GM19468 (cell line): ENCODE measurements around the gene POC1B.
A peak's percentile ranks its signal among the peaks of the same experiment; 100 is the strongest.

Experiments
- ATAC-seq: cut with Tn5 transposase; IDR thresholded peaks from one replicate; pipeline ENCODE4 v1.9.1; 2021; ENCODE audit warnings: mild to moderate bottlenecking, moderate library complexity, moderate number of reproducible peaks; ENCODE audit not compliant: unreplicated experiment; ENCODE audit errors: extremely low read depth

POC1B gene

DNA sequence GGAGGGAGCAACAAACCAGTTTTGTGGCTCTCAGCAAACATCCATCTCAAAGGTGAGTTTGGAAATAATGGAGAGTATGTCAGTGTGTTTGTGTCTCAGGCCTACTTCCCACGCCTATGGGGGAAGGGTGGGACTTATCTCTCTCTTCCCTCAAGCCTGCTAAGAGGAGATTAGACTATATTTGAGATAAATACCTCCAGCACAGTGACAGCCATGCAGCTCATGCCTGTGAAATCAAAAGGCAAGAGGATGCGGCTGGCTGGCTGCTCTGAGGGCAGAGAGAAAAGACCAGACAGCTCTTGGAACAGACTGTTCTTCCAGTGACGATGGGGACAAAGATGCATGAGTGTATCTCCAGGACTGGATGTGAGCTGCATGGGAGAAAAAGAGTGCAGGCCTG is 14.7 kb upstream of the POC1B start:
- ATAC-seq: no peak

DNA sequence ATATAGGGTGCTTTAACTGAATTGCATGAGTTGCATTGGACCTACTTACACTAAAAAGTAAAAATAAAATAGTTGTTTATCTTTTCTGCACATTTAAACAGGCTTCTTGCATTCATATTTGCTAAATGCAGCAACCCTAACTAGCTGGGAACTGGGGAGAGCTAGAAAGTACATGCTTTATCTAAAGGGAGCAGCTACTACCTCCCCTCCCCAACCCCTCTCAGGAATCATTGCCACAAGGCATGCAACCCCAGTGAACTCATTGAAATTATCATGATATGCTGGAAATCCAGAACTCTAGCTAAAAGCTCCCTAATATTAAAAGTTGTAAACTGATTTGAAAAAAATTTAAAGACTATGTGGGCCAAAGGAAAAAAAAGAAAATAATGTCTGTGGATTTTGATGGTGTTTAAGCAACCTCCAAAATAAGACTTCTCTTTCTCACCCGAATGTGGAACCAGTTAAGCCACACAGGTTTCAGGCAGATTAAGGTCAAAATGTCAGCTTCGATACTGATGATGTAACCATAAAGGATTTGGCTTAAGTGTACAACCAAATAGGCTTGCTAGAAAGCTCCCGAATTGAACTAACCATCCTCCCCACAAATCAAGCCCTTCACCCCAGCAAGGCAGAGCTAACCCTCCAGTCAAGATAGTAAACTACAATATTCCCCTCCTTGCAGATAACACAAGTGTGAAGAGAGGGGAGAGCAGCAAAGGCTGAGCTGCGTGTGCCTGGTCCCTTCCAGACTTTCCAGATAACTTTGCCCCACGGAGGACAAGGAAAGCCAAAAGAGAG is 13.8 kb upstream of the POC1B start:
- ATAC-seq: no peak

DNA sequence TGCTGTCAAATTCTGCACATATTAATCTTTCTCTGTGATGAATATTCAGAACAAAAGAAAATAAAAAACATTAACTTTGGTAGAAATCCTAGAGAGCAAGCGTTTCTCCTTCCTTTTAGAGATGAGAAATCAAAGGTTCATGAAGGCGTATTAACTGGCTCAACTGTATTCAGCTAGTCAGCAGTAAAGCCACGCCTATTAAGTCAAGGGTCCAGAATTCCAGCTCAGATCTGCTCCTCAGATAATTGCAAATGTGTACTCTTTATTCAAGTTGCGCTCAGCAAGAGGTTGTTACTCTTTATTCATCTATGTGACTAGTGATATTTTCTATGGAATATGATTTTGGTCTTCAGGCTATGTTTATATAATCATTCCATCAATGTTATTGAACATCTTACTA is 13.1 kb upstream of the POC1B start:
- ATAC-seq: no peak

DNA sequence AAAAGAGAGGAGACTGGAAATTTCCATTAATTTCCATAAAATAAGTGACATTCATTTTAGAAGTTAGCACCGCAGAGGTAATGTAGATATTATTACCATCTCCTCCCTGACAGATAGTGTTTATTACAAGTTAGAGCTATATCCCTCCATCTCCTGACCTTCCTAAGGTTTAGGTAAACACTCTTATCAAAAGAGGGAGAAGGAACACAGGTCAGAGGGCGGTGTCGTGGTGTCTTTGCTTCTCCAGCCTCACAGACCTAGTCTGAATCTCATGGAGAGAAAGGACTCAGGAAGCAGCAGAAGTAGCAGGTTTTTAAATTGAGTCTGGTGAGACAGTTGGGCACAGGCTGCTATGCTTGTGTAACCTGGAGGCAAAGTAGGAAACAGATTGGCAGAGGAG is 11.5 kb upstream of the POC1B start:
- ATAC-seq: no peak

DNA sequence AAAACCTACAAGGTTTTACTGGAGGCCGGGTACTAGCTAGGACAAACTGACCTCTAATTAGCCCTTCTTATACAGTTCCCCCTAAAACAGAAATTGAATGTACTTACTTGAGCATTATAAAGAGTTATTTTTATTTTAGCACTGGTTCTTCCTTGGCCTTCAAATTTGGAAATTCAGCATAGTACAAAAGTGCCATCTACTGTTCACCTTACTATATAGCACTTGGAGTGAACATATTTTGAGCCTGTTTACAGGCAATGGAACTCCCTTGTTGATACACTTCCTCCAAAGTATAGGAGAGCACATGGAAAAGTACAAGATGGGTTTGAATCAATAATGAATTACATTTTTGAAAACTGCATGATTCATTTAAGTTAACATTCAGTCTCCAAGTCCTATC is 3.9 kb upstream of the POC1B start:
- peak; percentile 23 for ATAC-seq

DNA sequence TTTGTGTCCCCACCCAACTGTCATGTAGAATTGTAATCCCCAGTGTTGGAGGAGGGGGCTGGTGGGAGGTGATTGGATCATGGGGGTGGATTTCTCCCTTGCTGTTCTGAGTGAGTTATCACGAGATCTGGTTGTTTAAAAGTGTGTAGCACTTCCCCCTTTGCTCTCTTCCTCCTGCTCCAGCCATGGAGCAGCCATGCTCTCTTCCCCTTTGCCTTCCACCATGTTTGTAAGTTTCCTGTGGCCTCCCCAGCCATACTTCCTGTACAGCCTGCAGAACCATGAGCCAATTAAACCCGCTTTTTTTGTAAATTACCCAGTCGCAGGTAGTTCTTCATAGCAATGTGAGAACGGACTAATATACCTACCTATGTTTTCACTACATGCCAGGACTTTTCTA is 2.6 kb upstream of the POC1B start:
- ATAC-seq: no peak

DNA sequence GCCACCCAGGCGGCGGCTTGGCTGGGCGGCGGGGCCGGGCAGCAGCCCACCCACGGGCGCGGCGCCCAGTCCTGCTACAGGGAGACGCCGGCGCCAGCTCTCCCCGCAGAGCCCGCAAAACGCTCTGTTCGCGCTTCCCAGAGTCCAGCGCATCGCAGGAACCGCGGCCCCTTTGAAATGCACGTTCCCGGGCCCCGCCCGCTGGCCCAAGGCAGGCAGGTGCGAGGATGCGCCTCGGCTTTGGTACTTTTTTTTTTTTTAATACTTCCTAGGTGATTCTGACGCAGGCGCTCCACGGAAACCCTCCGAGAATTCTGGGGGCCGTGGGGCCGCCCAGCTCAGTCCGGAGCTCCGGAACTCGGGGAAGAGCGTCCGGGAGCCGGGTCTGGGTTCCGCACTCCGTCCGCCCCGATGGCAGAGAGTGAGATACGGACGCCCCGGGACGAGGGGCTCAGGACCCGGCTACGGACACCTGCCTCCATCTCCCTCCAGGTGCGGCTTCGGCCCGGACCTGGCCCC is 483 bp downstream of the POC1B start:
- no peak for ATAC-seq

DNA sequence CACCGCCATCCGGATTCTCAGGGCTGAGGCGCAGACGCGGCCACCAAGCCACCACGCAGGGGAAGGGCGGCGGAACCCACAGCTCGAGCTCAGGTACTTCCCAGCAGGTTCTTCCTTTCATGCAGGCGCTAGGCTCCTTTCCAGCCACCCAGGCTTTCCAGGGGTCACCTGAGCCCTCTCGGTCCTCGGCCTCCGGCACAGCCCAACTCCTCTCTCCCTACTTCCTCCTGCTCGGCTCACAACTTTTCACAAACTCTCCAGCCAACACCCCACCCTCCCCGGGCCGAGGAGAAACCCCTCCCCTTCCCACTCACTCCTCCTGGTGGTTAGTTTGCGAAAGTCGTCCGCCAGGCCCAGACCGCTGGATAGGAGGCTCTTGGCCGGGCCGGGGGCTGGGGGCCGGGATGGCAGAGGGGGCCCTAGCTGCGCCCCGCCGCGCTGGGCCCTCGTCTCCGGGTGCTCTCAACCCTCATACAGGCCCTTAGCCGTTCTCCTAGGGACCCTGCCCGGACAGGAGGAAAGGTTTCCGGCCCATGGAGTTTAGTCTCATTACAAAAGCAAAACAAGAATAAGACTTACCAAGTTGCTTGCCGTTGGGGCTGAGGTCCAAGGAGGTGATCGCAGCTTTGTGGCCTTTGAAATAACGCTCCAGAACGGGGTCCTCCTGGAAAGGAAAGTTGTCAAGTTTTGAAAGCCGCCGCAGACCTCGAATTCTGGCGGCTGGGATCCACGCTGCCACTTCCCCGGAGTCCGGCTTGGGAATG is 1.1 kb downstream of the POC1B start, which contains the start of gene GALNT4:
Gene GALNT4 (minus strand): TSS at position 256 of the 764 bp plus-strand sequence. CDS start 247 bp downstream, at position 9.
- ATAC-seq: peak; percentile 80

DNA sequence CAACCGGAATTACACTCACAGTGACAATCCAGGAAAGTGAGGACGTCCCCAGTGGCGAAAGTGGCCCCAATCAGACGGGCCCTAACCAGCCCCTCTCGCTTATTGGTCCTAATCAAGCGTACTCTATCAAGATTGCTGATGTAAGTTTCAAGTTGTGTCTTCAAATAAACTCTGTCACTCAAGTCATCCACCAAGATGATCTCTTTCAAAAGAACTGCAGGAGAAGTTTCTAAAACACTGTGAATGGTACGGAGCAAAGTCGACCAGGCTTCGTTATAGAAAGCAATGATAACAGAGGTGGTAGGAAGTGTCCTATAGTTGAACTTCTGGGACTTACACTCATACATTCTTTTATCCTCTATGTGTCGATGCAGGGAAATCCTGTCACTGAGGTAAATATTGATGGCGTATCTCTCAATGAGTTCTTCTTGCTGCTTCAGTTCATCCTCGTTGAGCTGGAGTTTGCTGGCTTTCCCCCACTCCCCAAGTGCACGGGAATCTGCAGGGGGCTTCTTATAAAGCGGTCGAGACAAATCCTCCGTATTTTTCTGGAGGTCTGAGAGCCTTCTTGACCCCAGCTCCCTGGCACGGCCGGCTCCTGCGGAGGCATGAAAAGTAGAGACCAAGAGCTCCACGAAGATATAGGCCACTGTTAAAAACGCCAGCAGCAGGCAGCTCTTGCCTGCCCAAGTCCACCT is 1.9 kb downstream of the POC1B start:
- no peak for ATAC-seq

DNA sequence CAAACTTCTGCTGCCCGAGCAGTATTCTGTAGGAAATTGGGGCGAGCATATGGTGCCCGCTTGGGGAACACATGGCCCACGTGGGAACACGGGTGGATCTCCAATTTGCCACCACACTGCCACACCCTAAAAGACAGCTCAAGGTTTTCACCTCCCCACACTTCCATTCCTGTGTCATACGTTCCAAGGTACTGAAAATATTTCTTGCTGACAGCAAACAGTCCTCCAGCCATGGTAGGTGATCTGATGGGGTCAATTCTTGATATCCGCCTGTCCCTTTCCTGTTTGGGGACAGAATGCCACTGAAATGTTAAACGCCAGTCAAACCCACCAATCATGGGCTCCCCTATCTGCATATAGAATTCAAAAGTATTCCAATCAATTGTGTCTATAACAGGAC is 2.5 kb downstream of the POC1B start:
- ATAC-seq: no peak

DNA sequence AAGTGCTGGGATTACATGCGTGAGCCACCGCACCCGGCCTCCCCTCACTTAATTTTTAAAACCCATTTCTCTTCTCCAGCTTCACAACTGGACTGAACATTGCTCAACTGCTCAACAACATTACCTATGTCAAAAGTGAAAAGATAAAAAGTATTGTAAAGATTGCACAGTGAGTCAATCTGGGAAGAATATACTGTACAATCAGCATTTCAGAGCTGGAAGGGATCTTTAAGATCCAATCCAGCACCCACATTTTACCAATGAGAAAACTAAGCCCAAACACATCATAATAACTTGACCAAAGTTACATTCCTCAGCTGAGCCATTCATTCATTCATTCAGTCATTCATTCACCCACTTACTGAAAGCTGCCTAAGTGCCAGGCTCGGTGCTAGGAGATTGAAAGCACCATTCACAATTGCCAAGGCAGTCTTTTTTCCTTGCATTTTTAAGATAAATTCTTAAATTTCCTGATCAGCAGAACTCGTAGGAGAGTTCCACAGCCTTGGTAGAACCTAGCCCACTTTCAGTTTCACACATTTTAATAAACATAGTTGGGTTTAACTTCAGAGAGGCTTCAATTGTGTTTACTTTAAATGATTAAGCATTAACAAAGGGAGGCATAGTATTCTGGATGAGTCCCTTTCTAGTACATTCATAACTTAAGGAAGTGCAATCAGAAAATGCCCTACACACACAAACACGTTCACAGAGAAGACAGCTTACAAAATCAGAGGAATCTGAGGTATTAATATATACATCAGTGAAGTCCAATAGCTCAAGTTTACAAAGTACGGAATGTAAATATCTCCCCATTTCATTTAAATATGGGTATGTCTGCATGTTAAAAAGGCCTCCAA is 4.3 kb downstream of the POC1B start:
- ATAC-seq: no peak

DNA sequence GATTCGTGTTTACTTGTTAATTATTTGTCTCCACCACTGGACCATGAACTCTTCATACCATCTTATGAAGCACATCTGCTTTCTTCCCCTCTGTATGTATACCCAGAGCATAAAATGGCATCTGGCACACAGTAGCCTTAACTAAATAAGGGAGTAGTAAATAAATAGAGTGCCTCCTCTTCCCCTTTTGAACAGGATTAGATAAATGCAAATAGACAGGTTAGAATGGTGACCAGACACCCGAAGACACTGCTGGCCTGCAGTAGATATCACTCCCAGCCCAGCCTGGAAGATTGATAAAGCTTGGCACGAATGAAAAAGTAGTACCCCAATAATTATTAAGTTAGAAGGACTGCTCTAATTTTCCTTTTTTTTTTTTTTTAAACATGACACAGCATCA is 8.1 kb downstream of the POC1B start:
- ATAC-seq: no peak

DNA sequence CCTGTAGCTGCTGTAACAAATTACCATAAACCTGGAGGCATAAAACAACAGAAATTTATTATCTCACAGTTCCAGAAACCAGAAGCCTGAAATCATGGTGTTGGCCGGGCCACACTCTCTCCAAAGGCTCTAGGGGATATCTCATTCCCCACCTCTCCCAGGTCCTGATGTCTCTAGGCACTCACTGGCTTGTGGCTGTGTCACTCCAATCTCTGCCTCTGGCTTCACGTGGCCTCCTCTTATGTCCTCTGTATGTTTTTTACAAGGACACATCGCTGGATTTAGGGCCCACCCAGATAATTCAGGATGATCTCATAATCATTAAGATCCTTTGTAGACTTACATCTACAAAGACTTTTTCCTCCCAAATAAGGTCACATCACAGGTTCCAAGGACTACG is 9.2 kb downstream of the POC1B start:
- ATAC-seq: no peak

DNA sequence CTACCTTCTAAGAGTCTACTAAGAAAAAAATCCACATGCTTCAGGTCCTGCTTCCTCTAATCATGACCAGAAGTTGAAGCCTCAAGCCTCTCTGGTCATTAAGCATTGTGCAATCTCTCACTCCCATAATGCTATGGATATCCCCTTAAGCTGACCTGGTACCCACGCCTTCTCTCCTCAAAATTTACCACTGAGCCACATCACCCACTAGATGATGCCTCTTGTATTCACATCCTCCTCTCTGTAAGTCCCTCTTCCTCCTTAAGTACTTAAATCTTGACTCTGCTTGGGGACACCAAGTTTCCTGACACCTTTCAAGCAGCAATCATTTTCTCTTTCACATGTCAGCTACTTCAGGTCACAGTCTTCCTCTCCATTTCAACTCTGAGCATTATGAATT is 11.1 kb downstream of the POC1B start:
- peak; percentile 29 for ATAC-seq

DNA sequence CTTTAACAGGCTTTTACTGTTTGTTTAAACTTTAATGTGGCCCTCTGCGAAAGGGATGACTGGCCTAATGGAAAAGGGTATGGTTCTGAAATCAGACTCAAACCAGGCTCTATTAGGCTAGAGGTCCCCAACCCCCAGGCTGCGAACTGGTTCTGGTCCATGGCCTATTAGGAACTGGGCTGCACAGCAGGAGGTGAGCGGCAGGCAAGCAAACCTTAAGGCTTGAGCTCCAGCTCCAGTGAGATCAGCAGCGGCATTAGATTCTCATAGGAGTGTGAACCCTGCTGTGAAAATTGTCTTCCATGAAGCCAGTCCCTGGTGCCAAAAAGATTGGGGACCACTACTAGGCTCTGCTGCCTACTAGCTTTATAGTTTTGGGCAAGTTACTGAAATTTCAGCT is 12.3 kb downstream of the POC1B start:
- no peak for ATAC-seq

DNA sequence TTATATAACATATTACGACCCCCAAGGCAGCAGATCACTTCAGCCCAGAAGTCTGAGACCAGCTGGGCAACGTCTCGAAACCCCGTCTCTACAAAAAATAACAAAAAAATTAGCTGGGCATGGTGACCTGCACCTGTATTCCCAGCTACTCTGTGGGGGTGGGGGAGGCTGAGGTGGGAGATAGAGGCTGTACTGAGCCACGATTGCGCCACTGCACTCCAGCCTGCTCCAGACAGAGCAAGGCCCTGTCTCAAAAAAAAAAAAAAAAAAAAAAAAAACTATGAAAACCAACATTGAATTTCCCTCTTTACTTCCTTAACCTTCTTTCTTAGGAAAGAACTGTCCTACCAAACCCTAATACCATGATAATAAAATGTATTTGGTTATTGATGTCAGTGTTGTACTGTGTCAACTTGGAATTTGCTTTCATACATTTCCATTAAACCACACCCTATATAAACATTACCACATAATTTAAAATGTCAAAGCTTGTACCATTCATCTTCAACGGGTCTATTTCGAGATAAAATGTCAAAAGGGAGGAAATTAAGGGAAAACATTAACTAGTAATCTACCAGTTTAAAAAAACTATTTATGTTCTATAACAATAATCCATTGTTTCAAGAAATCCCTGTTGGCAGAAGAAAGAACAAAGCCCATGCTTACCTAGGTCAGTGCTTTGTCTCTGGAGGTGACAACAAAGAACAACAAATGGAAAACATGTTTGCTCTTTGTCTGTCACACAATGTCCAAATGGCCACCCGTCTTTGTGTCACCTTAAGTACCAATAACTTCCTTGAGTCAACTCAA is 18.6 kb downstream of the POC1B start:
- ATAC-seq: no peak

DNA sequence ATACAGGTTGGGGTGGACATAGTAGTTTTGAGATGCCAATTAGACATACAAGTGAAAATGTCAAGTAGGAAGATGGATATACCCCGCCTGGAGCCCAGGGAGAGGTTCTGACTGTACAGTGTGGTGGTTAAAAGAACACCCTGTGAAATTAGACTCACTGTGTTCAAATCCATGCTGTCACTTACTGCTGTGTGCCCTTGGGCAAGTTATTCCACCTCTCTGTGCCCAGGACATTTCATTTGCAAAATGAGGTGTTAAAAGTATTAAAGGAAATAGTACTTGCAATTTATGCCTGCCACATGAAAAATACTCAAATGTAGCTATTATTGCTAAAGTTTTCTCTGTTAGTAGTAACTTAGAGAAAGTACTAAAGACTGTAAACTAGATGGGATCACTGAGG is 19.8 kb downstream of the POC1B start:
- no peak for ATAC-seq

DNA sequence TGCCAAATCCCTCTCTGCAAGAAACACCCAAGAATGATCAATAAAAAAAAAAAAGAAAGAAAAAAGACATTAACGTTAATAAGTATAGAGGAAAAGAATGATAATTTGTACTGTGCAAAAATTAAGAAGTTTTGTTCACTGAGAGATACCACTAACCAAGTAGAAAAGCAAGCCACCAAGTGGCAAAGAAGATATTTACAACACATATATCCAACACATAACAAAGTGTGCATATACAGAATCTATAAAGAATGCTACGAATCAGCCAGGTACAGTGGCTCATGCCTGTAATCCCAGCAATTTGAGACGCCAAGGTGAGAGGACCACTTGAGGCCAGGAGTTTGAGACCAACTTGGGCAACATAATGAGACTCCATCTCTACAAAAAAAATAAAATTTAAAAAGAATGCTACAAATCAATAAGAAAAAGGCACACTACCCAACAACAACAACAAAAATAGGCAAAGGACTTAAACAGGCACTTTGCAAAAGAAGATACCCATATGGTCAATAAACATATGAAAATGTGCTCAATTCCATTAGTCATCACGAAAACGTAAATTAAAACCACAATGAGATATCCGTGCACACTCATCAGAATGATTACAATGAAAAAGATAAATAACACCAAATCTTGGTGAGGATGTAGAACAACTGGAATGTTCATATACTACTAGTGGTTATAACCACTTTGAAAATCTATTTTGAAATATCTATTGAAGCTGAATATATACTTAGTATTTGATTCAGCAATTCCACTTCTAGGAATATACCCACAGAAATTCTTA is 21.1 kb downstream of the POC1B start:
- no peak for ATAC-seq
